Ovary (tissue), 10 donors: ENCODE results near the gene CIITA. TPM values are rescaled to one million over a fixed set of nuclear protein-coding genes. Genes with fewer than 3 reads are reported as not detected.
A peak's percentile ranks its signal among the peaks of the same experiment; 100 is the strongest.
"Not testable (repeated sequence)": the region's sequence is repeated elsewhere in the genome, so short reads cannot be mapped to it uniquely, and the experiment has no call there.

ENCODE experiments used
- DNase-seq, 5 donors: peaks; one replicate each; pipeline ENCODE4 v3.0.0-alpha.2; 2019 to 2020
- H3K27ac ChIP-seq, 2 donors: fragments of 200-600 bp; one replicate each; pipeline versions ENCODE4 v1.5.1 to v1.8.0; 2019 to 2022
- H3K27me3 ChIP-seq: fragments of 200-600 bp; one replicate; pipeline ENCODE4 v1.8.0; 2022
- H3K36me3 ChIP-seq: fragments of 200-600 bp; sonication (generic); one replicate; pipeline ENCODE4 v1.5.1; 2019
- H3K4me1 ChIP-seq: one replicate; pipeline ENCODE4 v1.8.1; 2013; ENCODE audit warnings: mild to moderate bottlenecking, moderate library complexity; ENCODE audit not compliant: insufficient read depth
- H3K4me3 ChIP-seq: fragments of 200-600 bp; sonication (generic); one replicate; pipeline ENCODE4 v1.5.1; 2017
- H3K9me3 ChIP-seq, 2 donors: fragments of 200-600 bp in 1 of 2; sonication (generic) in 1 of 2; one replicate each; pipeline versions ENCODE4 v1.5.1 to v1.8.1; 2013 to 2019; ENCODE audit warnings: mild to moderate bottlenecking in 1 of 2, moderate library complexity in 1 of 2
- CTCF ChIP-seq, 3 donors: fragments of 450-650 bp in 2 of 3; fragments of 200-600 bp in 1 of 3; IDR thresholded peaks; one replicate each; pipeline versions ENCODE4 v1.5.1 to v1.8.0; 2016 to 2022; ENCODE audit warnings: antibody characterized with exemption in 3 of 3, mild to moderate bottlenecking in 1 of 3
- EP300 ChIP-seq: sonication (generic); formaldehyde crosslinking; IDR thresholded peaks from one replicate; pipeline ENCODE4 v1.6.1; 2017; ENCODE audit warnings: antibody characterized with exemption
- POLR2A ChIP-seq: fragments of 450-650 bp; IDR thresholded peaks from one replicate; pipeline ENCODE4 v1.6.1; 2017; ENCODE audit warnings: antibody characterized with exemption, mild to moderate bottlenecking, moderate library complexity
- WGBS, 3 donors: extraction: QIAGEN DNeasy Blood & Tissue Kit in 1 of 3; methylation state at CpG; one replicate each; pipeline versions ENCODE4 v1.1.5 to v1.1.7; 2013 to 2017; 5-methylcytosine and 5-hydroxymethylcytosine counted together
- intact Hi-C, 4 donors: fragments of 100-400 bp; cut with DNase I; formaldehyde crosslinking; loops; one replicate each; pipeline versions ENCODE4 v1.11.0 to v1.15.1; 2022 to 2023
- long read RNA-seq, 3 donors: library from polyadenylated mRNA in 2 of 3; unstranded in 2 of 3; transcript quantifications; one replicate each; pipeline ENCODE4 v2.0.0 and lab custom pipeline, GENCODE V29; 2021 to 2026
- polyA plus RNA-seq, 2 donors: library from polyadenylated mRNA; stranded (reverse); fragments of 200-250 nt in 1 of 2; fragments of 350-450 nt in 1 of 2; fragmentation: Illumina TruSeq in 1 of 2; extraction: RNeasy Lipid Tissue Mini Kit (QIAGEN cat#74804) in 1 of 2; gene quantifications; one replicate each; pipeline ENCODE4 v1.2.3, GENCODE V29; 2013 to 2014
- total RNA-seq, 7 donors: library from RNA; depleted of rRNA in 2 of 7; stranded (reverse); fragments of >200 nt in 2 of 7; fragmentation: NEBNext Ultra II Directional in 3 of 7; extraction: Animal tissue kit (Norgen Biotek cat#: 25700) in 3 of 7; gene quantifications; one replicate each; pipeline versions ENCODE4 v1.1.0 to v1.2.4, GENCODE V29; 2016 to 2023
- donor health status: DM: no; HTN: no; CAD: no; lungs with moderate emphysema.
- donor health status: DM: no; HTN: no; CAD: no.
- donor health status: Bipolar disorder and iron deficiency.
- donor health status: DM: yes; HTN: yes; CAD: no.
- donor health status: DM: no; HTN: no; CAD: no.
- donor health status: DM: yes; HTN: yes; CAD: no.

The CIITA gene
- total RNA-seq (10 to 100 TPM in 3 of 7 donors, 1 to 10 TPM in 4; 2.9 to 19.9 (median 7.2) TPM), polyA plus RNA-seq (10 to 100 TPM in 1 of 2 donors, 1 to 10 TPM in 1; 3.8 to 17.8 TPM)
- long read RNA-seq, donor 1, partial matches to known transcripts: 0 of 12 reads
- long read RNA-seq, donor 1, other reads (novel, unspliced or antisense): 12 of 12 reads
- long read RNA-seq, donor 2, partial matches to known transcripts: 59 of 59 reads
- long read RNA-seq, donor 2, other reads (novel, unspliced or antisense): 0 of 59 reads
- long read RNA-seq, donor 3, partial matches to known transcripts: 0 of 1 reads
- long read RNA-seq, donor 3, other reads (novel, unspliced or antisense): 1 of 1 reads

GRCh38 chr16:10876799-10877341 is at the start of gene CIITA:
Gene CIITA (plus strand): TSS chr16:10877202. CDS start chr16:10877331, 129 bp downstream.
- TF ChIP-seq EP300 (no peak), CTCF (IDR thresholded peaks at IDR 0.05) (no peak), POLR2A (no peak)
- intact Hi-C loops: no loop called here
- no peaks in the 10 kb centered on the region for H3K36me3 ChIP-seq
- H3K27me3 ChIP-seq: no peaks in the 10 kb centered on the region
- WGBS, 3 donors: 51 to 63% (median 62%) methylated on average over 9 of the region's 9 CpGs
- H3K27ac ChIP-seq: no peak within 1 kb of the TSS
- no peaks in the 10 kb centered on the region for H3K4me1 ChIP-seq
- H3K9me3 ChIP-seq: no peaks in the 10 kb centered on the region
- H3K4me3 ChIP-seq: no peak within 1 kb of the TSS
- peak in 3 of 5 donors; percentile 42 to 62 (median 51) for DNase-seq

- H3K4me1 ChIP-seq: peaks cover 11% of the 10 kb centered on the region
- no peaks in the 10 kb centered on the region for H3K36me3 ChIP-seq
- TF ChIP-seq EP300: no peak
- TF ChIP-seq POLR2A: no peak
- TF ChIP-seq CTCF (IDR thresholded peaks at IDR 0.05): no peak
- no peak overlapping the region for H3K4me3 ChIP-seq
- H3K27me3 ChIP-seq: no peaks in the 10 kb centered on the region
- WGBS, 3 donors: 11 to 18% (median 11%) methylated on average over 11 of the region's 11 CpGs
- peak overlapping the region; percentile 34 to 91 for H3K27ac ChIP-seq
- intact Hi-C loops: no loop called here
- no peaks in the 10 kb centered on the region for H3K9me3 ChIP-seq
- DNase-seq: peak; percentile 79 to 85 (median 80)
Observed at GRCh38 chr16:10827691-10828341, 49.2 kb upstream of the CIITA start.

- intact Hi-C loops: no loop called here
- WGBS, 3 donors: 0 to 1% (median 1%) methylated on average over 14 to 17 of the region's 17 CpGs
- Histone ChIP-seq H3K36me3 (no peaks in the 10 kb centered on the region), H3K4me1 (peaks cover 11% of the 10 kb centered on the region), H3K27me3 (no peaks in the 10 kb centered on the region), H3K27ac (peak overlapping the region; percentile 34 to 91), H3K4me3 (peak overlapping the region; percentile 2), H3K9me3 (no peaks in the 10 kb centered on the region)
- peak; percentile 89 to 97 (median 95) for DNase-seq
- TF ChIP-seq EP300 (peak; percentile 69), CTCF (IDR thresholded peaks at IDR 0.05) (no peak), POLR2A (no peak)
Observed at GRCh38 chr16:10828851-10829366, 48.1 kb upstream of the CIITA start.

- H3K4me3 ChIP-seq, H3K9me3 ChIP-seq, H3K27me3 ChIP-seq, H3K4me1 ChIP-seq, H3K36me3 ChIP-seq: not testable (repeated sequence)
- WGBS, 3 donors: 7 to 14% (median 12%) methylated on average over 18 of the region's 18 CpGs
- intact Hi-C loops: loop anchor here in 1 of 4 donors (10.0 kb wide), 1 partner anchor 85 kb away; the partner anchor contains the start of gene NUBP1
- DNase-seq: peak in 4 of 5 donors; percentile 24 to 51 (median 43)
- peak overlapping the region; percentile 34 to 91 for H3K27ac ChIP-seq
Observed at GRCh38 chr16:10829390-10830098, 47.5 kb upstream of the CIITA start.

GRCh38 chr16:10830240-10830639 is 46.8 kb upstream of the CIITA start:
- H3K36me3 ChIP-seq, H3K4me1 ChIP-seq, DNase-seq, H3K9me3 ChIP-seq, H3K4me3 ChIP-seq, H3K27me3 ChIP-seq: not testable (repeated sequence)
- intact Hi-C loops: loop anchor here in 1 of 4 donors (10.0 kb wide), 1 partner anchor 85 kb away; the partner anchor contains the start of gene NUBP1
- H3K27ac ChIP-seq: peak overlapping the region in 1 of 2 donors; percentile 91
